OCI-LY3 (cell line): Measurements from ENCODE around the gene AP2A2.

ENCODE experiments used
- CTCF ChIP-seq: fragments of 200-600, 300-600 bp; sonication (generic); IDR thresholded peaks from 2 replicates; pipeline ENCODE4 v1.5.1; 2014; ENCODE audit warnings: antibody characterized with exemption, low read length, low read depth
- EZH2phosphoT487 ChIP-seq: fragments of 200-600 bp; shearing (Covaris generic); IDR thresholded peaks from 2 replicates; pipeline ENCODE4 v1.6.1; 2018; ENCODE audit warnings: antibody characterized with exemption, mixed run types, low read depth

DNA sequence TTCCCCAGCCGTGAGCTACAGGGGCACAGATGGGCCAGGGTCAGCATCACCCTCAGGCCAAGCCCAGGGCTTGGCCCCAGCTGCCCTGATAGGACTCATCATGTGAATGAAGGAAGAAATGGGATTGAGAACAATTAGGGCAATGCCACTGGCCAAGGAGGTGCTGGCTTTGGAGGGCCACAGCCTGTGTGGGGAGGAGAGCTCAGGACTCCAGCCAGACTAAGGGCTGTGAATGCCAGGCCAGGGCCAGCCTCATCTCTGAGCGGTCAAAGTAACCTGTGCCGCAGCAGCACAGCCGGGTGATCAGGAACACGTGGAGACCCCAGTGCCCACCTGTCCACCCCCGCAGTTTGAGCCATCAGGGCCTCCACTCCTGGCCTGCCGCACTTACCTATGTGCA lies 25.1 kb upstream of the AP2A2 start:
- TF ChIP-seq CTCF (no peak), EZH2phosphoT487 (no peak)
